GM23338 (cell line): ENCODE measurements around the gene SLC12A5. TPM values are rescaled to one million over a fixed set of nuclear protein-coding genes. Genes with fewer than 3 reads are reported as not detected.

Experiments
- ATAC-seq: fragments of 200-7000 bp; cut with Tn5 transposase; 3 replicates; pipeline ENCODE4 v1.9.1; 2020
- DNase-seq: peaks from one replicate; pipeline ENCODE4 v3.0.0-alpha.2; 2015; ENCODE audit warnings: low spot score
- H2AFZ ChIP-seq: fragments of 200-600 bp; sonication (generic); 2 replicates; pipeline ENCODE4 v1.8.0; 2016; ENCODE audit warnings: antibody characterized with exemption, mild to moderate bottlenecking, moderate library complexity
- H3F3A ChIP-seq: fragments of 200-600 bp; sonication (generic); replicated peaks from 2 replicates; pipeline ENCODE4 v1.8.0; 2017; ENCODE audit warnings: antibody characterized with exemption, mixed run types, low read depth
- H3K27ac ChIP-seq: fragments of 200-600 bp; sonication (generic); 2 replicates; pipeline ENCODE4 v1.6.1; 2016; ENCODE audit warnings: low read depth
- H3K27me3 ChIP-seq: fragments of 200-600 bp; sonication (generic); 2 replicates; pipeline ENCODE4 v1.8.0; 2016; ENCODE audit warnings: mild to moderate bottlenecking, mixed run types, moderate library complexity; ENCODE audit not compliant: insufficient read depth
- H3K36me3 ChIP-seq: fragments of 200-600 bp; sonication (generic); 2 replicates; pipeline ENCODE4 v1.8.0; 2016; ENCODE audit warnings: mild to moderate bottlenecking; ENCODE audit not compliant: insufficient read depth
- H3K4me1 ChIP-seq: fragments of 200-600 bp; sonication (generic); 2 replicates; pipeline ENCODE4 v1.8.0; 2016; ENCODE audit warnings: mild to moderate bottlenecking, moderate library complexity; ENCODE audit not compliant: insufficient read depth
- H3K4me2 ChIP-seq: fragments of 200-600 bp; sonication (generic); 2 replicates; pipeline ENCODE4 v1.7.1; 2017; ENCODE audit warnings: mixed run types
- H3K4me3 ChIP-seq: fragments of 200-600 bp; sonication (generic); 2 replicates; pipeline ENCODE4 v1.6.1; 2016; ENCODE audit warnings: mixed run types
- H3K79me2 ChIP-seq: fragments of 200-600 bp; sonication (generic); replicated peaks from 2 replicates; pipeline ENCODE4 v1.8.0; 2017; ENCODE audit warnings: mild to moderate bottlenecking; ENCODE audit not compliant: insufficient read depth
- H3K9me2 ChIP-seq: fragments of 200-600 bp; sonication (generic); 2 replicates; pipeline ENCODE4 v1.8.0; 2017; ENCODE audit not compliant: insufficient read depth
- H4K20me1 ChIP-seq: fragments of 200-600 bp; sonication (generic); replicated peaks from 2 replicates; pipeline ENCODE4 v1.8.0; 2017; ENCODE audit warnings: mild to moderate bottlenecking; ENCODE audit not compliant: insufficient read depth
- H3K27ac Mint-ChIP-seq: 2 replicates; pipeline ENCODE4 v1.8.0; 2020; ENCODE audit warnings: inconsistent platforms, mild to moderate bottlenecking, moderate library complexity, mixed read lengths
- H3K27me3 Mint-ChIP-seq: 3 replicates; pipeline ENCODE4 v1.8.0; 2022; ENCODE audit warnings: low read depth, mild to moderate bottlenecking, moderate library complexity, mixed read lengths, inconsistent platforms; ENCODE audit not compliant: insufficient read depth, poor library complexity
- H3K36me3 Mint-ChIP-seq: 3 replicates; pipeline ENCODE4 v1.8.0; 2021; ENCODE audit warnings: low read depth, mild to moderate bottlenecking, inconsistent platforms, moderate library complexity, mixed read lengths
- H3K4me1 Mint-ChIP-seq: 3 replicates; pipeline ENCODE4 v1.8.0; 2020; ENCODE audit warnings: mild to moderate bottlenecking, inconsistent platforms, mixed read lengths
- H3K4me3 Mint-ChIP-seq: 3 replicates; pipeline ENCODE4 v1.8.0; 2021; ENCODE audit warnings: moderate library complexity, mild to moderate bottlenecking, inconsistent platforms, mixed read lengths
- H3K9me3 Mint-ChIP-seq: 3 replicates; pipeline ENCODE4 v1.8.0; 2020; ENCODE audit warnings: moderate library complexity, mild to moderate bottlenecking, inconsistent platforms, mixed read lengths
- CREB1 ChIP-seq: fragments of 250-450 bp; sonication (Bioruptor Pico); IDR thresholded peaks from 2 replicates; pipeline ENCODE4 v1.5.0; 2020; ENCODE audit warnings: low read depth, mild to moderate bottlenecking, moderate library complexity
- CTCF ChIP-seq, 2 experiments: fragments of 200-600 bp in 1 of 2; sonication (generic) in 1 of 2; conservative IDR thresholded peaks; 2 replicates each; pipeline versions ENCODE4 v1.5.1 to v1.6.1; 2016 to 2017; ENCODE audit warnings: antibody characterized with exemption in 2 of 2, low read depth in 2 of 2, mild to moderate bottlenecking in 2 of 2, moderate library complexity in 1 of 2
- ETS1 ChIP-seq: IDR thresholded peaks from 2 replicates; pipeline ENCODE4 v1.6.1; 2016; ENCODE audit warnings: antibody characterized with exemption
- NANOG ChIP-seq: IDR thresholded peaks from 2 replicates; pipeline ENCODE4 v1.6.1; 2016; ENCODE audit warnings: antibody characterized with exemption, borderline replicate concordance
- REST ChIP-seq: IDR thresholded peaks from one replicate; pipeline ENCODE4 v1.6.1; 2018; ENCODE audit warnings: antibody characterized with exemption; ENCODE audit not compliant: unreplicated experiment
- STAT1 ChIP-seq: IDR thresholded peaks from one replicate; pipeline ENCODE4 v1.6.1; 2016; ENCODE audit warnings: antibody characterized with exemption; ENCODE audit not compliant: unreplicated experiment
- ZNF114 ChIP-seq: fragments of 250-450 bp; sonication (Bioruptor Pico); IDR thresholded peaks from 2 replicates; pipeline ENCODE4 v1.5.0; 2020; ENCODE audit warnings: mild to moderate bottlenecking, moderate library complexity
- ZNF331 ChIP-seq: fragments of 250-450 bp; sonication (Bioruptor Pico); IDR thresholded peaks from 2 replicates; pipeline ENCODE4 v1.5.0; 2020; ENCODE audit warnings: low read depth, mild to moderate bottlenecking, moderate library complexity
- ZNF462 ChIP-seq: fragments of 250-450 bp; sonication (Bioruptor Pico); IDR thresholded peaks from 2 replicates; pipeline ENCODE4 v1.5.0; 2020; ENCODE audit warnings: mild to moderate bottlenecking, moderate library complexity
- polyA plus RNA-seq: library from polyadenylated mRNA; unstranded; fragments of >200 nt; fragmentation: Nextera tagmentation; extraction: Ambion mirVana; gene quantifications from 2 replicates; pipeline ENCODE4 v1.2.1, GENCODE V29; 2016
- total RNA-seq: library from RNA; depleted of rRNA; stranded (reverse); fragments of >200 nt; shearing (Covaris generic); gene quantifications from 2 replicates; pipeline ENCODE4 v1.2.3, GENCODE V29; 2014

The SLC12A5 gene
- total and polyA plus RNA-seq, 2 experiments from 2014 or later: 3.5 to 8.4 TPM

GRCh38 chr20:46007671-46008070 lies 21.3 kb upstream of the SLC12A5 start (continued):
- TF ChIP-seq REST: no peak
- no peak for TF ChIP-seq ETS1
- TF ChIP-seq CTCF (conservative IDR thresholded peaks at IDR 0.05; ENCODE audit: low read depth in 2 of 2): no peak
- no peak for TF ChIP-seq CREB1 (CRISPR knock-in tag)

GRCh38 chr20:46009816-46010215 lies 19.2 kb upstream of the SLC12A5 start:
- no peak for DNase-seq
- peaks cover 39% of the 10 kb centered on the region for H3K4me1 ChIP-seq
- H3K27me3 ChIP-seq: peaks cover 15% of the 10 kb centered on the region
- no peak overlapping the region for H3K4me2 ChIP-seq
- no peaks in the 10 kb centered on the region for H4K20me1 ChIP-seq
- H2AFZ ChIP-seq: no peak overlapping the region
- no peak overlapping the region for H3K27ac ChIP-seq
- peaks cover 53% of the 10 kb centered on the region for H3K4me1 Mint-ChIP-seq
- no peak overlapping the region for H3K4me3 Mint-ChIP-seq
- H3K36me3 Mint-ChIP-seq: peaks cover 7% of the 10 kb centered on the region; the same call in 1 of the 3 replicates
- H3K79me2 ChIP-seq: no peaks in the 10 kb centered on the region
- peaks cover 20% of the 10 kb centered on the region for H3F3A ChIP-seq
- H3K27me3 Mint-ChIP-seq: peaks cover 23% of the 10 kb centered on the region
- H3K4me3 ChIP-seq: no peak overlapping the region
- no peak for TF ChIP-seq CREB1 (CRISPR knock-in tag)
- TF ChIP-seq NANOG: no peak
- no peak for TF ChIP-seq STAT1
- TF ChIP-seq ZNF114: no peak
- TF ChIP-seq ZNF331 (CRISPR knock-in tag): no peak
- no peak for TF ChIP-seq ZNF462
- no peak overlapping the region for H3K27ac Mint-ChIP-seq
- peaks cover 16% of the 10 kb centered on the region for H3K9me3 Mint-ChIP-seq
- H3K36me3 ChIP-seq: no peaks in the 10 kb centered on the region
- no peaks in the 10 kb centered on the region for H3K9me2 ChIP-seq
- no peak for ATAC-seq
